HG02973 (cell line): ENCODE measurements around the gene DCLK1.
"Not testable (repeated sequence)": the region's sequence is repeated elsewhere in the genome, so short reads cannot be mapped to it uniquely, and the experiment has no call there.

Source experiments
- ATAC-seq: cut with Tn5 transposase; IDR thresholded peaks from one replicate; pipeline ENCODE4 v1.9.1; 2021; ENCODE audit warnings: moderate library complexity; ENCODE audit not compliant: unreplicated experiment

The DCLK1 gene

GRCh38 chr13:36132376-36132775 lies 1.2 kb upstream of the DCLK1 start:
- ATAC-seq, result no peak

DNA sequence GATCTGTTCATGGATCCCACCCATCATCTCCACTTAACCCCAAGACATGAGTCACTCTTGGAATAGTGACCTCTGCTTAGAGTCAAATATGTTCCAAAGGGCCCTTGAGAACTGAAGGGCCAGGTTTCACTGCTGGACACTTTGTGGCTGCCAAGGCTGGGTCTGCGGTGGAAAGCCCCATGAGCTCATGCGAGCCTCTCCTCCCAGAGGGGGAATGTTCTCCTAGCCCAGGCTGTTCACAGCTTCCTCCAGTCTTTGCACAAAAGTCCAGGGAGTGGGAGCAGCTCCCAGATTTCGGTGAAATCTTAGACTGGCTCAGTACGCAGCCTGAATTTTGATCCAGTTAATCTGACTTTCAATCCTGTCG lies 732 bp upstream of the DCLK1 start:
- no peak for ATAC-seq

DNA sequence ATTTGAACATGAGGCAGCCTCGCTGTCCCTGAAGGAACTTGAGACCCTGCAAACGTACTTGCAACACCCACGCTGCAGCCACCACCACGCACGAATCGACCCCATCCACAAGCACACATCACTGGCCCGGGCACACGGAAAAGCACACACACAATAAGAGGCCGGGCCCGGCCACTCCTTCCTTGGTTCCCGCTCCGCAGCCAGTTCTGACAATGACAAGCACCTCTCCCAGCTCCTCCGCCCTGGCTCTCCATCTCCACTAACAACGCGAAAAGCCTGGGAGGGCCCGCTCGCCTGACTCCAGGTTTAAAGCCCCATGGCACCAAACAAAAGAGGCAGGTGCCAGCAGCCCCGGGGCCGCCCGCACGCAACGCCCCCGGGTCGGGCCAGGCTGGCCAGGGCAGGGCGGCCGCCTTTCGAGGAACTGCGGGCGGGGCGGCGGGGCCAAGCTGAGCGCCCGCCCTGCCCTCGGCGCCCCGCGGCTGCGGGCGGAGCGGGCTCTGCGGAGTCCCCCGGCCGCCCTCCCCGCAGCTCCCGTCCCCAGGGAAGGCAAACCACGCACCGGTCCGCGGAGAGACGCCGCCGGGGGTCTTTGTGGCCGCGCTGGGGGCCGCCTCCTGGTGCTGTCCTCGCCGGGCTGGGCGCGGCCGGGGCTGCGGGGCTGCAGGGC lies 495 bp downstream of the DCLK1 start:
- no peak for ATAC-seq

GRCh38 chr13:36130193-36130551 lies 1.0 kb downstream of the DCLK1 start:
- no peak for ATAC-seq

GRCh38 chr13:36129539-36129938 lies 1.6 kb downstream of the DCLK1 start:
- no peak for ATAC-seq

DNA sequence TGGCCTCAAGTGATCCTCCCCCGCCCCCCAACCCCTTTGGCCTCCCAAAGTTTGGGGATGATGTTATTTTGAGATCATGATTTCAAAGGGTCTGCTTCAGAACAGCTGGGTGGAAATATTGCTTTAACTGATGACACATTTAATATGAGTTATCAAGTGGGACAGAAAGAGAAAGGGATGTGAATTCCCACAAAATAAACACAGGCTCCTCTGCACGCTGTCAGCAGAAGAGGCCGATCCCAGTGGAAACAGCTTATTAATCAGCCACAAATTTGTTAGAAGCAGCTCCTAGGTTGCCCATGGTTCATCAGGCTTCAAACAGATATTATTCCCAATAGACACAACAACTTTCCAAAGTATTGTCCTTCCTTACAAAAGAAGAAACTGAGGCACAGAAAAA lies 4.7 kb downstream of the DCLK1 start:
- ATAC-seq, result no peak

DNA sequence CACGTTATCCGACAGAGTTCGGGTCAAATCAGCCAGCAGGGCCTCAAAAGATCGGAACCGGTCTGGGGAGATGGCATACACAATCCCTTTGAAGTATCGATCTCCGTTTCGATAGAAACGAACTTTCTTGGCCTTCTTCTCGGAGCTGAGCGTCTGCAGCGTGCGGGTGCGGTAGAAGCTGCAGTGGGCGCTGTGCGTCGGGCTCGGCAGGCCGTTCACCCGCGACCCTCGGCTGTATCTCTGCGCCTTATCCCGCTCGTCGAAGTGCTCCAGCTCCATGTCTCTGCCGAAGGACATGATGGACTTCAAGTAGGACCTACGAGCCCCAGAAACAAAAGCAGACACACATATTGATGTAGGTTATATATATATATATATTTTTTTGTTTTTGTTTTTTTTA lies 5.3 kb downstream of the DCLK1 start:
- ATAC-seq, result no peak

DNA sequence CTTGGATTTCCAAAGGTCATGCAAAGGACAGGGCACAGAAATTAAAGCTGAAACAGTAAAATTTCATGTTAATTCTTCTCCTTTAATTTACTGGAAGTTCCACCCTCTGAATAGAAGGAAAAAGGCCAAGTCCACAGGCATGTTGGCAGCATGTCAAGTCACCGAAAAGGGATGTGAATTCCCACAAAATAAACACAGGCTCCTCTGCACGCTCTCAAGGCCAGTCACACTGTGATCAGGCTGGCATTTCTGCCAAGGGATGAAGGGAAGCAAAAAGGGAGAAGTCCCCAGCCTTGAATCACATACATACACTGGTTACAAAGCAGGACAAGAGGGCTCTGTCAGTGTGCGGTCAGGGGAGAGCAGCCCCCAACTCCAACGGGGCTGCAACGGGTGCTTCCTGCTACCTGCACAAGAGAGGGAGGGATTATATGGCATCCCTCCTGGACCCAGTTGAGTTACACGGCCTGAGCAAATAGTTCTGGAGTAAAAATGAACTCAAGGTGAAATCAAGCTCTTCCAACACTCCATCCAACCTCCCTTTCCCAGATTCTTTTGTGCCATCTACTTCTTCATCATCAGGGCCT lies 6.9 kb downstream of the DCLK1 start:
- ATAC-seq, result no peak

- no peak for ATAC-seq
Measured at GRCh38 chr13:36115306-36115705, 15.9 kb downstream of the DCLK1 start.

- ATAC-seq, result no peak
Measured at GRCh38 chr13:36114233-36114632, 16.9 kb downstream of the DCLK1 start.

DNA sequence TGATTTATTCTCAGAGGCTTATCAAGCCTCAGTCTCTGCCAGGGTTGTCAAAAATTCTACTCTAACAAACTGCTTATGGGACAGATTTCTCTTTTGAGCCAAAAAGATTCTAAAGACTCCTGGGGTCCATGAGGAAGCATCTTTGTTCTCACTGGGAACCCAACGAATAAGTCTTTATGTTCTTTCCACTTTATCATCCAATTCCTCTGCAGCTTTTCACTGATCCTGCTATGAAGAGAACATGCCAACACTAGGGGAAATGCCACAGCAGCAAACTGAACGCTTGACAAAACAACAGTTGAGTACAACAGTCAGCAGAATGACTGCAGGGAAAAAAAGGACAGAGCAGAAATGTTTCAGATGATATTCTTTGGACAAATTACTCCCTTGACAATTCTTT lies 22.2 kb downstream of the DCLK1 start:
- ATAC-seq, result no peak

DNA sequence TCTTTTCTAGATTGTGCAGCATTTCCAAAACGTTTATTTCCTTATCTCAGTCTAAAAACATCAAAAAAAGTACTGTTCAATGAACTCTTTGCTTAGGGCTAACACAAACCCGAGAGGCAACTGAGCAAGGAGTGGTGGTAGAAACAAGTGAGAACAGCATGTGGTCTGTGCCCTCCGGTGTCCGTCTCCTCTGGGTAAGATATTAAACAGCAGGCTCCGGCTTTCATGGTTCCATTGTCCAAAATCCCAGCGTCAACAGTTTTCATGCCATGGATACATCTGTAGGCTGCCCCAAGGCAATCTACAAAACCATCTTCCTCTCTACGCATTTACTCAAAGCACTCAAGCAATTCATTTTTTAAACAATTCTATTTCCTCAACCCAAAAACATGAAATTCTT lies 22.8 kb downstream of the DCLK1 start:
- ATAC-seq, result no peak

DNA sequence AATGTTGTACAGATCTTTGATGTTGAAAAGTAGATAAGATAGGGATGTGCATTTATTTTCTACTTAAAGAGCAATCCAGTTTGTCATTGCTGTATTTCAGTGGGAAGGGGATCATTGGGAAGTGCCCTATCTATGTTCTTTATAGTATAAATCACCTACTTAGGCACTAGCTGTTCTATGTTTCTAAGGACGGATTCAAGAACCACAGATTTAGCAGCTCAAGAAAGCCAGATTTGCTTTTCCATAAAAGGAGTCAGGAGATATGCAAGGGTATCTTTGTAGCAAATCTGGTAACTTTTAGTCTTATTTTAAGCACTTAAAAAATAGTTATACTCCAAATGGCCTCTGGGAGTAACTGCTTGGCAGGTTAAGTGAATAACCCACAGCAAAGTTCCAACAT lies 23.7 kb downstream of the DCLK1 start:
- ATAC-seq, result no peak

- no peak for ATAC-seq
Measured at GRCh38 chr13:36105726-36106125, 25.5 kb downstream of the DCLK1 start.

- no peak for ATAC-seq
Measured at GRCh38 chr13:36102721-36103120, 28.5 kb downstream of the DCLK1 start.

GRCh38 chr13:36101907-36102306 lies 29.3 kb downstream of the DCLK1 start:
- ATAC-seq, result not testable (repeated sequence)

DNA sequence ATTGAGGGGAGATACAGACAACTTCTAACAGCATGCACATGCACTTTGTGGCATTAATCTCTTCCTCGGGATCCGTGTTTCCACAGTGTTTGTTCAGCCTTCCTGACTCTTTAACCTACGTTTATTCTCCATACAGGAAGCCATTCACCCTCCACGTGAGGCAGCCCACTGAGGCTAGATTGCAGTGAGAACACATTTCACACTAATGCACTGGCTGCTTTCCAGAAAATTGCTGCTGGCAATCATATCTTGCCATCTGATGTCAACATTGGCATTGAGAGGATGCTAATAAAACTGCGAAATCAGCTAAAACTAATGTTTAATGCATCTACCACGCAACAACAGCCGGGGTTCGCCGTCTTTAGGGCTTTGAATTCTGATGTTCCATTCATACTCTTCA lies 30.0 kb downstream of the DCLK1 start:
- ATAC-seq, result no peak

- ATAC-seq, result no peak
Measured at GRCh38 chr13:36098080-36098479, 33.1 kb downstream of the DCLK1 start.

- ATAC-seq, result no peak
Measured at GRCh38 chr13:36096461-36097416, 34.4 kb downstream of the DCLK1 start.

DNA sequence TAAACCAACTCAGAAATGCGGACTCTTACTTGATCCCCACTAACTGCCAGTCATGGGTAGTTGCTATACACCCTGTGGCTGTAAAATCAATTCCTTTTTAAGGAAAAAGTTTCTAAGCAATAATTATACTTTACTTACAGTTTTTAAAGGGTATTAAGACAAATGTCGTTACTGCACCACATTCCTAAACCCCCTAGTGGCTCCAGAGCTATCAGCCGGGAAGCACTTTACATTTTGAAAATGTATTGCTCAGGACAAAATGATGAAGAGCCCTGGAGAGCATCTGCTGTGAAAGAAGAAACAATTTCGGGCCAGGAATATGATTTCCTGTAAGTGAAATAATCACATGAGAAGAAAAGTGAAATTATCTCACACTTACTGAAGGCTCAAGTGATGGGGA lies 36.7 kb downstream of the DCLK1 start:
- no peak for ATAC-seq

DNA sequence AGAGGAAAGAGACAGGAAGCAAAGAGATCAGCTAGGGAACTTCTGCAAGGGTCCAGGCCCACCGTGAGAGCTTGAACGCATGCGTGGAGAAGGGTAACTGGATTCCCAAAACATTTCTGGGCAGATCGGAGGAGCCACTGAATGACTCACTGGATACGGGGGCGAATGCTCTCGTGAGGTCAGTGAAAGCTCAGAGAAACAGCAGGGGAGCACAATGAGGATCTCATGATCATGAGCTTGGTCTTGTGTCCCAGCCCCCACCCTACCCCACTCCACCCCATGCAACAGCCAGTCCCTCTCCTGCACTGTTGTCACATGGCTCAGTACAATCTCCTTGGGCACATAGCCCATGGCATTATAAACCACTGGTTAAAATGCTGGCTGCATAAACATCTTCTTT lies 40.6 kb downstream of the DCLK1 start:
- ATAC-seq, result no peak

DNA sequence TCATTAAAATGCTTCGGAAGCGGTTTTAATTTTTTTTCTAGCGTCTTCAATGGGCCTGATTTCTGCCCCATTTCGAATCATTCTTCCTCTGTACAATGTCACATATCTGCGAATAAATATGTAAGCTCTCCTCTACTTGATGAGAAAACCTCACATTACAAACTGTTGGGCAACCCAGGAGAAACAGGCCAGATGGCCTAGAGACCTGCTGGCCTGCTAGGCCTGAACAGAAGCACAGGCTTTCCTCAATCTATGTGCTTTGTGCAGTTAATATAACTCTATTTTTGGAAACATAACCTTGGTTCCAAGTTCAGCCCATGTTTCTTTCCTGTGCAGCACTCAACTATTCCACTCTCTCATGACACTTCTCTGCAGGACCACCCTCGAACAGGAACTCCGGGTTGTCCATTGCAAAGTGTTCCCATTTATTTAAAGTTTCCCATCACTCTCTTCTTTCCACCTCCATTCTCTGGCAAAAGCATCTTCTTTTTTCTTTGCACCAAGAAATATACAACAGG lies 42.0 kb downstream of the DCLK1 start:
- no peak for ATAC-seq
